DOHH2 (cell line): ENCODE data around the gene SLC4A1.

Experiments used
- H3F3A ChIP-seq: fragments of 200-600 bp; sonication (generic), shearing (Covaris generic); 2 replicates; pipeline ENCODE4 v1.6.0; 2016; ENCODE audit warnings: antibody characterized with exemption, mild to moderate bottlenecking; ENCODE audit not compliant: control insufficient read depth, insufficient read depth
- H3K27ac ChIP-seq: fragments of 200-600 bp; sonication (generic); 2 replicates; pipeline ENCODE4 v1.5.1; 2014; ENCODE audit warnings: low read depth, mild to moderate bottlenecking, low read length, moderate library complexity
- H3K27me3 ChIP-seq: fragments of 200-600 bp; sonication (generic); 2 replicates; pipeline ENCODE4 v1.6.1; 2014; ENCODE audit warnings: mild to moderate bottlenecking, low read length, mixed read lengths; ENCODE audit not compliant: control insufficient read depth
- H3K36me3 ChIP-seq: fragments of 200-600 bp; sonication (generic); 2 replicates; pipeline ENCODE4 v1.6.1; 2014; ENCODE audit warnings: mild to moderate bottlenecking, low read length, moderate library complexity, mixed read lengths; ENCODE audit not compliant: control insufficient read depth
- H3K4me1 ChIP-seq: fragments of 200-600 bp; sonication (generic); 2 replicates; pipeline ENCODE4 v1.6.1; 2014; ENCODE audit warnings: mild to moderate bottlenecking, low read length, mixed read lengths; ENCODE audit not compliant: control insufficient read depth
- H3K4me2 ChIP-seq: fragments of 200-600 bp; sonication (generic); 2 replicates; pipeline ENCODE4 v1.6.0; 2014; ENCODE audit warnings: mild to moderate bottlenecking, low read length, moderate library complexity
- H3K4me3 ChIP-seq: fragments of 200-600 bp; sonication (generic); 2 replicates; pipeline ENCODE4 v1.5.1; 2014; ENCODE audit warnings: mild to moderate bottlenecking, low read length, mixed read lengths
- H3K79me2 ChIP-seq: fragments of 200-600 bp; sonication (generic); 2 replicates; pipeline ENCODE4 v1.6.1; 2014; ENCODE audit warnings: mild to moderate bottlenecking, low read length, mixed read lengths; ENCODE audit not compliant: control insufficient read depth
- H3K9me2 ChIP-seq: fragments of 200-600 bp; sonication (generic); replicated peaks from 2 replicates; pipeline ENCODE4 v1.6.1; 2014; ENCODE audit warnings: mild to moderate bottlenecking, low read length, mixed read lengths; ENCODE audit not compliant: control insufficient read depth
- H3K9me3 ChIP-seq: fragments of 200-600 bp; sonication (generic); 2 replicates; pipeline ENCODE4 v1.6.1; 2014; ENCODE audit warnings: antibody characterized with exemption, low read length, mixed read lengths; ENCODE audit not compliant: control insufficient read depth, insufficient read depth
- H4K20me1 ChIP-seq: fragments of 200-600 bp; sonication (generic); 2 replicates; pipeline ENCODE4 v1.6.0; 2014; ENCODE audit warnings: low read depth, mild to moderate bottlenecking, antibody characterized with exemption, low read length, moderate library complexity; ENCODE audit not compliant: control insufficient read depth, insufficient read depth
- CTCF ChIP-seq: fragments of 200-600 bp; sonication (generic); IDR thresholded peaks from one replicate; pipeline ENCODE4 v1.5.1; 2014; ENCODE audit warnings: antibody characterized with exemption, mild to moderate bottlenecking, low read depth, low read length; ENCODE audit not compliant: poor library complexity, severe bottlenecking
- EZH2phosphoT487 ChIP-seq: fragments of 200-600 bp; sonication (generic); IDR thresholded peaks from 2 replicates; pipeline ENCODE4 v1.6.1; 2017; ENCODE audit warnings: borderline replicate concordance, mild to moderate bottlenecking, antibody characterized with exemption, low read length, moderate library complexity, mixed read lengths

The SLC4A1 gene

GRCh38 chr17:44312396-44313104 is 44.6 kb upstream of the SLC4A1 start:
- H3K27me3 ChIP-seq, result peaks cover 28% of the 10 kb centered on the region
- no peak overlapping the region for H3K4me2 ChIP-seq
- no peaks in the 10 kb centered on the region for H3K79me2 ChIP-seq
- no peak overlapping the region for H3K4me3 ChIP-seq
- H4K20me1 ChIP-seq, result no peaks in the 10 kb centered on the region; the same call in 1 of the 2 replicates
- TF ChIP-seq CTCF (no peak), EZH2phosphoT487 (no peak)
- no peaks in the 10 kb centered on the region for H3K36me3 ChIP-seq
- no peaks in the 10 kb centered on the region for H3K9me2 ChIP-seq
- peaks cover 3% of the 10 kb centered on the region; the same call in 1 of the 2 replicates for H3F3A ChIP-seq
- no peak overlapping the region for H3K27ac ChIP-seq
- H3K4me1 ChIP-seq, result peaks cover 37% of the 10 kb centered on the region
- no peaks in the 10 kb centered on the region for H3K9me3 ChIP-seq

GRCh38 chr17:44311562-44312181 is 43.7 kb upstream of the SLC4A1 start:
- H3K36me3 ChIP-seq, result no peaks in the 10 kb centered on the region
- no peaks in the 10 kb centered on the region for H3K79me2 ChIP-seq
- H3K9me2 ChIP-seq, result no peaks in the 10 kb centered on the region
- no peaks in the 10 kb centered on the region for H3K9me3 ChIP-seq
- no peak overlapping the region for H3K27ac ChIP-seq
- H3K4me3 ChIP-seq, result no peak overlapping the region
- H3K27me3 ChIP-seq, result peaks cover 33% of the 10 kb centered on the region
- no peaks in the 10 kb centered on the region; the same call in 1 of the 2 replicates for H4K20me1 ChIP-seq
- H3F3A ChIP-seq, result no peaks in the 10 kb centered on the region
- H3K4me1 ChIP-seq, result peaks cover 41% of the 10 kb centered on the region
- no peak overlapping the region for H3K4me2 ChIP-seq
- TF ChIP-seq CTCF, result no peak
- no peak for TF ChIP-seq EZH2phosphoT487

GRCh38 chr17:44310609-44311376 is 42.9 kb upstream of the SLC4A1 start:
- TF ChIP-seq EZH2phosphoT487 (no peak), CTCF (no peak)
- Histone ChIP-seq H3K9me3 (no peaks in the 10 kb centered on the region), H3K36me3 (no peaks in the 10 kb centered on the region), H3K4me2 (no peak overlapping the region), H3K79me2 (no peaks in the 10 kb centered on the region), H3K27ac (no peak overlapping the region), H4K20me1 (no peaks in the 10 kb centered on the region; the same call in 1 of the 2 replicates), H3F3A (no peaks in the 10 kb centered on the region), H3K4me1 (peaks cover 36% of the 10 kb centered on the region), H3K27me3 (peaks cover 26% of the 10 kb centered on the region), H3K4me3 (no peak overlapping the region), H3K9me2 (no peaks in the 10 kb centered on the region)
